GM18520 (cell line): ENCODE measurements around the gene MEG3.
"Not testable (repeated sequence)": the region's sequence is repeated elsewhere in the genome, so short reads cannot be mapped to it uniquely, and the experiment has no call there.

Experiments used
- ATAC-seq: cut with Tn5 transposase; IDR thresholded peaks from one replicate; pipeline ENCODE4 v1.9.1; 2021; ENCODE audit not compliant: unreplicated experiment

The MEG3 gene

GRCh38 chr14:100815478-100816285, 10.2 kb upstream of the MEG3 start:
- ATAC-seq: no peak

- ATAC-seq: no peak
Measured at GRCh38 chr14:100816286-100816949, 9.5 kb upstream of the MEG3 start.

GRCh38 chr14:100816950-100817901, 8.7 kb upstream of the MEG3 start:
- ATAC-seq: no peak

DNA sequence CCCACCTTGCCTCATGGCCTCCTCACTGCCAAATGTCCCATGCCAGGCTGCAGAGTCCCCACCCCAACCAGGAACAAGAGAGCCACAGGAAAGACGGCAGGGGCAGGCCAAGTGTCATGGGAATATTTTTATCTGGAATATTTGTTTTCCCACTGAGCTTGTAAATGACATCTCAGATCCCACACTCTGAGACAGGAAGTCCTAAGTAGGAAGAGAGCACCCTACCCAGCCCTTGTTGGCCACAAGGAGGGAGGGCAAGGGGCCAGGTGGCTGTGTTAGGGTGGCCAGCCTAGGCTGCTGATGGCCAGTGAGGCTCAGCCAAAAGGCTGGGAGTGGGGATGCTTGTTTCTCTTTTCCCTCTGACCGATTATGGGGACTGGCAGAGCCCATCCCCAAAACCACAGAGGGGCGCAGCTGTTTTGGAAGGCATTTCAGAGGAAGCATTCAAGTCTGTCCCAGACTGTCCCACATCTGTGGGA, 7.7 kb upstream of the MEG3 start:
- ATAC-seq: no peak

- not testable (repeated sequence) for ATAC-seq
Measured at GRCh38 chr14:100818923-100819322, 7.0 kb upstream of the MEG3 start.

DNA sequence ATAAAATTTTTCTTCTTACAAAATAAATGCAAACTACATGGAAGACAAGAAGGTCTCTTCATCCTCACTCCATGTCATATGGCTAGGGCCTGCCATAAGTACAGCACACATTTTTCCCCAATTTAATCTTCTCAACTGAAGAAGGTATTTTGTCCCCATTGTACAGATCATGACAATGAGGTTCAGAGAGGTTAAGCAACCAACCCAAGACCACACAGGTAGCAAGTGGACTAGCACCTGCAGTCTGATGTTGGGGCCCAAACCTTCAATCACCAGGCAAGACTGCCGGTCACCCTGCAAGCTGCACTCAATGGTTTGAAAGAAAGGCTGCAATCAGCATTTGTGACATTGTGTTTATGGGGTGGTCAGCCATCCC, 6.5 kb upstream of the MEG3 start:
- ATAC-seq: no peak

- ATAC-seq: no peak
Measured at GRCh38 chr14:100819829-100820475, 6.0 kb upstream of the MEG3 start.

GRCh38 chr14:100820957-100821356, 5.0 kb upstream of the MEG3 start:
- ATAC-seq: no peak

DNA sequence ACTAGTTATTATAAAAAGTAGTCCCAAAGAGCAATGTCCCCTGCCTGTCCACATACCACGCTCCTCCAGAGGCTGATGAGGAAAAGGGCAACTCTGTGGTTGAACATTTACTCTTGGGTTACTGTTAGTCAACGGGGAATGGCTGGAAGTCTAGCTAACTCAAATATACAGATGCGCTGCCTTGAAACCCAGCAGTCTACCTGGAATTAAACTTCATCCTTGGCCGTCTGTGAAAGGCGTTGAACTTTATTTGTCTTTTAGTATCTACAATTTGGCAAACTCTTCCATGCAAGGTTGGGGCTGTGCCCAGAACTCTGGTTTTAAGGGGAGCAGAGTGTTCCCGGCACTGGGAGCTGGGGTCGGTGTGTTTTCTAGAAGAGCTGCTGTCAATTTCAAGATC, 3.9 kb upstream of the MEG3 start:
- ATAC-seq: no peak

DNA sequence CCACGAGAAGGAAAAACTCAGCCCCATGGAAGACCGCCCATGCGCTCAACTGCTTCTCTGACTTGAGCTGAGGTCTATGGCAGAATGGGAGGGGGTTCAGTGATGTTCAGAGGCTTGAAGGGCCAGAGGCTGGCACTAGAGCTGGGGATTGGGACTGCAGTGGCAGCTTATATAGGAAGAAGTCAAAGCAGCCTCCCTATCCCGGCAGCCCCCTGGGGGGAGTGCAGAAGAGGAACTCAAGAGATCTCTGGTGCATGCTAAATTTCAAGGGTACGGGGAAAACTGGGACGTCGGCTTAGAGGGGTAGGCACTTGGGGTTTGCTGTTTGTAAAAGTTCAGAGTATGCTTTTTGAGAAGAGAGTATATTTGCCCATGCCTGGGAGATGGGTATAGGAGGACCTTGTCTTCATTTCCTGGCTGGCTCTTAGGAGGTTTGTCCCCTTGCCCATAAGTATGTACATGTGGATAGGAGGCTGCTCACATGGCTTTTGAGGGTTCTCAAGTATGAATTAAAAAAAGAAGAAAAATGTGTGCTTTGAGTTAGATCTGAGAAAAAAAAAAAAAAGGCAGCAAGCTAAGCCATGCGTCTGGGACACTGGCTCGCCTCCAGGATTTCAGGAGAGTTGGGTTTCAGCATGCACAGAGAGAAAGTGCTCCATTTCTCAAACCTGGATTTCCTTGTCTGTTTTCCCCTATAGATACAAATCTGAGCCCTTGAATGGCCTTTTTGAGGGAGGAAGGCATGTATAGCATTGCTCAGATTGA, 3.2 kb upstream of the MEG3 start:
- no peak for ATAC-seq

DNA sequence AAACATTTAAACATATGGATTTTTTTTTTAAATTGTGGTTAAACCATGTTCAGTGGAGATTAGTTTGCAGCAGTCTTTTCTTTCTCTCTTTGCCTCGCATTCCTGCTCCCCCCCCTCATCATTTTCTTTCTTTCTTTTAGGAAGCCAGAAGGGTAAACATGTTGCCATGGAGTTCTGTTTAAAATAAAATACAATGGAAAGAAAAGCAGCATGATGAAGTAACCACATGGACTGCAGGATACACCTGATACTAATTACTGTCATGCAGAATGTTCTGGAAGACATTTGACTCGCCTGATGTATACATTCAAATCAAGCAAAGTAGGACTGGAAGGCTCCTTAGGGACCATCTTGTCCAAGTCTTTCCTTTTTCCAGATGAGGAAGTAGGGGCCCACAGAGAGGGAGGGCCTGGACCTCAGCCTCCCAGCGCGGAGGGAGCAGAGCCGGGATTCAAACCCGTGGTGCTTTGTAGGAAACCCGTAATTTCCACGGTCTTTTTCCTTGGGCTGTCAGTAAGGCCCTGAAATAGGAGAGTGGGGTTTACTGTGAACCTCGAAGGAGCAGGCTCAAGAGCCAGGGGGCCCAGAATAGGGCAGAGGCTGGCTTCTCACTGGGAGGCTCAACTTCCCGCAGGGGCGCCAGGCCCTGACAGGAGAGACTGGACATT, 2.4 kb upstream of the MEG3 start:
- ATAC-seq: no peak

GRCh38 chr14:100824091-100824551, 1.8 kb upstream of the MEG3 start:
- ATAC-seq: no peak

DNA sequence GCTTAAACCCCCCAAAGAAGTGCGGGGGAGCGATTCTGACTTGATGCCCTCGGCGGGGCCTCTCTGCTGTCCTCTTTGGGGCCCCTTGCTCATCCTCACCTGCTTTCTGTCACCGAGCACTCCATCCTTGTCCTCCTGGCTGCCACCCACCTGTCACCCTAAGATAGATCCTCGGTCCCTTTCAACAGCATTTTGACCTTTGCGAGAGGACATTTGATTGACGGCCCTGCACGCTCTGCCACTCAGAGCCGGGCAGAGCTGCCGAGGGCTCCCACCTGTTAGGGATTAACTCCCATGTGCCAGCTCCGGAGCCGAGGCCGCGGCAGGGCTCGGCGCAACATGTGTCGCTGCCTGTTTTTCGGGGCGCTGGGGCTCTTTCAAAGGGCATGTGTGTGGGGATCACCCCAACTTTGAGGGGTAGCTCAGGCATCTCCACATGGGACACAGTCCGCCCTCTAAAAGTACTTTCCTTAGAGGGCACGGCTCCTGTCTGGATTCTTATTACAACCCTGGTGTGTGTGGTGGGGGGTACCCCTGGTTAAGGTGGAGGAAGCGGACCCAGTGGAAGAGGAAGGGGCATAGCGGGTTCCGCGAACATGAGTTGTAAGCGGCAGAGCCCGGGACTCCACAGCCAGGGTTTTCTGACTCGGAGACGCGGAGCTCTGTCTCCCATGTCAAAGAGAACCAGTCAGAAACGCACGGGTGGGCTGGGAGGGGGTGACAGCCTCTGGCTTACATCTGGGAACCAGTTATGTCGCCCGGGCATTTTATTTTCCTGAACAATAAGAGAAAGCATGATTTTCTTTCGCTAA, 811 bp upstream of the MEG3 start:
- ATAC-seq: no peak

DNA sequence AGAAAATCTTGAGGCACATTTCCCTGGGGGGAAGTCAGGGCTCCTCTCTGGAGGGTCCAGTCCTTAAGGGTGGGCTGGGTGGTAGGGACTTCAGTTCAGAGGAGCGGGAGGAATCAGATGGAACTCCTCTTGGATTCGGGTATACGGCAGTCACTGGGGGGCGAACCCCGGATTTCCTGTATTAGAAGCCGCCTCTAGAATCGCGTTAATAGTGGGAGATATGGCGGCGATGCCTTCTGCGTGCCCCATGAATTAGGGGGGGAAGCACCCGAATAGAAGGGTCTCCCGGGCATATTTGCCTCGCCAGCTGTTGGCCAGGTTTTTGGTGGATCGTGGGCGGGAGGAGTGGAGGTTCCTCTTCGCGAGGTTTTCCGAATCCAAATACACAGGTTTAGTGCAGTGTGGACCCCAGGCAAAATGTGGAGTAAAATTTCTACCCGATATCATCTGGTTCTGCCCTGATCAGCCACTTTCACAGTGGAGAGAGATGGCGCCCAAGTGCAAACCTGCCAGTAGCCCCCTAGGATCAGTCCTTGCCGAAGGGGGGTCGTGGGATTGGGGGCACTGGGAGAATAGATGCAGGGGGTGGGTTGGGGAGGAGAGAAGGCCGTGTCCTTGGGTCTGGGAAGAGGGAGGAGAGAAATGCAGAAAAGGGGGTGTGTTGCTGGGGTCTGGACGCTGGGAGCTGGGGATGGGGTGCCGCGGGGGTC, 628 bp downstream of the MEG3 start:
- no peak for ATAC-seq

- no peak for ATAC-seq
Measured at GRCh38 chr14:100827101-100828021, 1.4 kb downstream of the MEG3 start.

DNA sequence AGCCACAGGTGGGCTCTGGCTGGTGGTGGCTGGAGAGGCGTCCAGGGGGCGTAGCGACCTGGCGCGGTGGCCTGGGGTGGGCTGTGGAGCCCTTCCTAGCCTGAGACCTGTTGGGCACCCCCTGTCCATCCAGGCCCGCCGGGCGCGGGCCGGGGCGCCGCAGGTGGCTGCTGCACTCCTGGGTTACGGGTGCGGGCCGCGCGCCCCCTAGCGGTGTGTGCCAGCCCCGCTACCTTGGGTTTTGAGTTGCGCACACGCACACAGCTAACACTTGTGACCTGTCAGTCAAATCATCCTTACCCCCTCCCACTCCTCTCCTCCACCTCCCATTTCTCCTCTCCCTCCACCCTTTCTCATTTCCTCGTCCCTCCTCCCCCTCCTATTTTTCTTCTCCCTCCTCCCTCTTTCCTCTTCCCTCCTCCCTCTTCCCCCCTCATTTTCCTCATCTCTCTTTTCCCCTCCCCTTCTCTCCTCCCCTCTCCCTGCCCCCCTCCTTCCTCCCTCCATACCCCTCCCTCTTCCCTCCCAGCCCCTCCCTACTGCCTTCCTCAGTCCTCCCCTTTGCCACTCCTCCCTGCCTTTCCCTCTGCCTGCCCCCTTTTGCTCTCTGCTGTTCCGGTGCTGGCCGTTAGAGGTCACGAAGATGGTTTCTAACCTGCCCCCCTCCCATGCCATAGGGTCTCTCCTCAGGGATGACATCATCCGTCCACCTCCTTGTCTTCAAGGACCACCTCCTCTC, 2.3 kb downstream of the MEG3 start:
- no peak for ATAC-seq
